Fibroblast of lung (primary cell): ENCODE data around the gene GNAI2. TPM values are rescaled to one million over a fixed set of nuclear protein-coding genes. Genes with fewer than 3 reads are reported as not detected.

Experiments
- DNase-seq, 2 donors: peaks; one replicate each; pipeline versions ENCODE4 v3.0.0 to v3.0.0-alpha.2; 2010; ENCODE audit warnings: low read depth in 2 of 2
- H2AFZ ChIP-seq: 2 replicates; pipeline ENCODE4 v1.5.1; 2012; ENCODE audit warnings: low read length, control low read depth, inconsistent platforms
- H3K27ac ChIP-seq: 2 replicates; pipeline ENCODE4 v1.5.1; 2011; ENCODE audit warnings: low read length, control low read depth; ENCODE audit not compliant: insufficient read depth
- H3K27me3 ChIP-seq: 2 replicates; pipeline ENCODE4 v1.5.1; 2011; ENCODE audit warnings: mild to moderate bottlenecking, low read length; ENCODE audit not compliant: control insufficient read depth, insufficient read depth
- H3K36me3 ChIP-seq: 2 replicates; pipeline ENCODE4 v1.5.1; 2011; ENCODE audit warnings: low read length; ENCODE audit not compliant: control insufficient read depth, insufficient read depth
- H3K4me1 ChIP-seq: 2 replicates; pipeline ENCODE4 v1.5.1; 2011; ENCODE audit warnings: low read length; ENCODE audit not compliant: control insufficient read depth, insufficient read depth; ENCODE audit errors: extremely low read depth
- H3K4me2 ChIP-seq: 2 replicates; pipeline ENCODE4 v1.5.1; 2011; ENCODE audit warnings: low read length, control low read depth; ENCODE audit not compliant: insufficient read depth; ENCODE audit errors: extremely low read depth
- H3K4me3 ChIP-seq, 4 experiments: fragments of 200-600 bp in 1 of 4; sonication (generic) in 1 of 4; replicated peaks in 1 of 4; 2 replicates each; pipeline ENCODE4 v1.5.1; 2011 to 2016; ENCODE audit warnings: low read length in 4 of 4, low read depth in 3 of 4, mild to moderate bottlenecking in 3 of 4, control low read depth in 2 of 4, inconsistent platforms in 1 of 4, mixed read lengths in 1 of 4; ENCODE audit not compliant: insufficient read depth in 1 of 4; ENCODE audit errors: control extremely low read depth in 1 of 4
- H3K79me2 ChIP-seq: 2 replicates; pipeline ENCODE4 v1.5.1; 2012; ENCODE audit warnings: mild to moderate bottlenecking, low read length, inconsistent platforms; ENCODE audit not compliant: control insufficient read depth, insufficient read depth
- H3K9ac ChIP-seq: 2 replicates; pipeline ENCODE4 v1.5.1; 2011; ENCODE audit warnings: mild to moderate bottlenecking, low read length, control low read depth; ENCODE audit not compliant: insufficient read depth
- H3K9me3 ChIP-seq: 2 replicates; pipeline ENCODE4 v1.5.1; 2012; ENCODE audit warnings: low read depth, low read length; ENCODE audit not compliant: control insufficient read depth, insufficient read depth
- H4K20me1 ChIP-seq: 2 replicates; pipeline ENCODE4 v1.5.1; 2011; ENCODE audit warnings: low read length; ENCODE audit not compliant: control insufficient read depth, insufficient read depth; ENCODE audit errors: extremely low read depth
- CTCF ChIP-seq, 2 donors: IDR thresholded peaks in 1 of 2; conservative IDR thresholded peaks in 1 of 2; 1 replicate in 1 of 2; 2 replicates in 1 of 2; pipeline ENCODE4 v1.5.1; 2011 to 2012; ENCODE audit warnings: low read length in 2 of 2, control low read depth in 1 of 2, inconsistent platforms in 1 of 2, low read depth in 1 of 2, mild to moderate bottlenecking in 1 of 2
- EZH2 ChIP-seq: IDR thresholded peaks from 2 replicates; pipeline ENCODE4 v1.5.1; 2012; ENCODE audit warnings: low read length, control low read depth, mild to moderate bottlenecking; ENCODE audit errors: missing control alignments
- polyA plus RNA-seq, 2 donors: library from polyadenylated mRNA; depleted of rRNA in 1 of 2; stranded (reverse) in 1 of 2; unstranded in 1 of 2; fragments of >200 nt; gene quantifications; 2 replicates each; pipeline ENCODE4 v1.2.1, GENCODE V29; 2011 to 2012; ENCODE audit warnings: missing spikeins in 1 of 2
- total RNA-seq: library from RNA; depleted of rRNA; stranded (reverse); fragments of >200 nt; gene quantifications from 2 replicates; pipeline ENCODE4 v1.2.1, GENCODE V29; 2014

Gene GNAI2
- total and polyA plus RNA-seq, 2 donors (not counting 1 experiment from before 2014, with no cell fraction given) = 238 to 704 TPM

GRCh38 chr3:50289130-50289529 lies 53.1 kb downstream of the GNAI2 start:
- Histone ChIP-seq H3K36me3 (peaks cover 14% of the 10 kb centered on the region), H3K4me3 (no peak overlapping the region), H3K4me2 (no peak overlapping the region), H3K9ac (no peak overlapping the region), H3K27ac (no peak overlapping the region), H2AFZ (no peak overlapping the region), H4K20me1 (no peaks in the 10 kb centered on the region), H3K4me1 (peaks cover 5% of the 10 kb centered on the region), H3K79me2 (peaks cover 19% of the 10 kb centered on the region), H3K27me3 (no peaks in the 10 kb centered on the region), H3K9me3 (no peaks in the 10 kb centered on the region)
- DNase-seq = no peak
- TF ChIP-seq EZH2 = no peak
- TF ChIP-seq CTCF (conservative IDR thresholded peaks at IDR 0.05 in 1 of 2, IDR thresholded peaks at IDR 0.05 in 1 of 2; ENCODE audit: low read depth in 1 of 2, low read length in 2 of 2) = no peak

DNA sequence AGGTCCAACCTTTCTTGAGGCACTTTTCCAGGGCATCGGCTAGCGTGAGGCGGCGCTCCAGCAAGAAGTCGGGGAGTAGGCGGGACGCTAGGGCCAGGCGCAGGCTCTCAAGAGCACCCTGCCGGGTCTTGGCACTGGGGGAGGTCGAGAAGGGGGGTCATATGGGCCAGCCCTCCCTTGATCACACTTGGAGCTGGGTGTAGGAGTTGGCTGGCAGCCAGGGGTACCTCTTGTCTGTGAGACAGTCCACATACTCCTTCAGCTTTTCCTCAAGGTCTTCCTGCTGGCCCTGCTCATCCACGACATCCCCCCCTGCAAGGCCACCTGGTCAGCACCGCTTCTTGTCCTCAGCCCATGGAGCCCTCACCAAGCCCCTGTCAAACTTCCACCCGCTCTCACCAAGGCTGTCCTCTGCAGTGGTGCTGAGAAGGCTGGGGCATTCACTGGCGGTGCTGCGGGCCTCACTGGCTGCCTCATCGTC lies 54.2 kb downstream of the GNAI2 start:
- H3K27ac ChIP-seq = no peak overlapping the region
- no peaks in the 10 kb centered on the region for H3K9me3 ChIP-seq
- H3K36me3 ChIP-seq = peaks cover 14% of the 10 kb centered on the region
- no peak overlapping the region for H3K4me3 ChIP-seq
- TF ChIP-seq EZH2 (no peak), CTCF (conservative IDR thresholded peaks at IDR 0.05 in 1 of 2, IDR thresholded peaks at IDR 0.05 in 1 of 2; ENCODE audit: low read depth in 1 of 2, low read length in 2 of 2) (no peak)
- no peak for DNase-seq
- H3K27me3 ChIP-seq = no peaks in the 10 kb centered on the region
- H3K4me1 ChIP-seq = peaks cover 5% of the 10 kb centered on the region
- H4K20me1 ChIP-seq = no peaks in the 10 kb centered on the region
- H2AFZ ChIP-seq = no peak overlapping the region
- no peak overlapping the region for H3K4me2 ChIP-seq
- H3K9ac ChIP-seq = no peak overlapping the region
- H3K79me2 ChIP-seq = peaks cover 19% of the 10 kb centered on the region

GRCh38 chr3:50292159-50293078 lies 56.4 kb downstream of the GNAI2 start, which contains the start of gene IFRD2:
Gene IFRD2, minus strand, starts transcription at chr3:50292429. Its CDS starts 155 bp downstream, at chr3:50292274.
- no peak for TF ChIP-seq CTCF (conservative IDR thresholded peaks at IDR 0.05 in 1 of 2, IDR thresholded peaks at IDR 0.05 in 1 of 2; ENCODE audit: low read depth in 1 of 2, low read length in 2 of 2)
- no peak for TF ChIP-seq EZH2
- DNase-seq = peak; percentile 97
- no peaks in the 10 kb centered on the region for H4K20me1 ChIP-seq
- peak within 1 kb of the TSS; percentile 99 for H3K4me2 ChIP-seq
- H3K36me3 ChIP-seq = peaks cover 16% of the 10 kb centered on the region
- peak within 1 kb of the TSS; percentile 79 to 97 (median 93) for H3K4me3 ChIP-seq
- peak within 1 kb of the TSS; percentile 53 for H2AFZ ChIP-seq
- H3K4me1 ChIP-seq = peaks cover 5% of the 10 kb centered on the region
- H3K79me2 ChIP-seq = peaks cover 19% of the 10 kb centered on the region
- no peaks in the 10 kb centered on the region for H3K9me3 ChIP-seq
- peak within 1 kb of the TSS; percentile 79 for H3K9ac ChIP-seq
- H3K27me3 ChIP-seq = no peaks in the 10 kb centered on the region
- peak within 1 kb of the TSS; percentile 93 for H3K27ac ChIP-seq
